ENCODE measurements around the gene SETD2. TPM values are rescaled to one million over a fixed set of nuclear protein-coding genes. Genes with fewer than 3 reads are reported as not detected.

The SETD2 gene
- total and polyA plus RNA-seq, 2 of the 8 experiments (the other 6 are each of a cell fraction or from before 2014, with no cell fraction given), result 15.7 to 46.3 TPM

- no peak overlapping the region for H3K18ac ChIP-seq (ENCODE audit: extremely low read depth, low read length)
- no peak overlapping the region for H2BK120ac ChIP-seq (replicated peaks; ENCODE audit: low read depth, low read length)
- H3K4me3 ChIP-seq (ENCODE audit: extremely low read depth in 1 of 4, insufficient read depth in 2 of 4, low read depth in 3 of 4, low read length in 4 of 4), result no peak overlapping the region
- H3K14ac ChIP-seq (ENCODE audit: insufficient read length), result no peak overlapping the region
- DNase-seq (ENCODE audit: low read depth in 1 of 2, low spot score in 2 of 2), result no peak
- H2BK12ac ChIP-seq (ENCODE audit: low read depth, low read length), result no peak overlapping the region
- no peak overlapping the region for H3K9ac ChIP-seq (replicated peaks in 1 of 4; ENCODE audit: extremely low read depth in 1 of 4, low read depth in 3 of 4, low read length in 3 of 4)
- FAIRE-seq, result no peak
- H3K23me2 ChIP-seq (ENCODE audit: low read depth, low read length), result no peaks in the 10 kb centered on the region
- no peak overlapping the region for H2BK20ac ChIP-seq (ENCODE audit: low read length)
- H4K91ac ChIP-seq (replicated peaks; ENCODE audit: insufficient read length, low read length), result no peak overlapping the region
- H3K27ac ChIP-seq (ENCODE audit: low read depth, low read length), result no peak overlapping the region
- 93% methylated on average over 13 of the region's 13 CpGs; no CpG with 5 or more reads in 1 of the 2 experiments for WGBS, 2 experiments (ENCODE audit: extremely low coverage in 1 of 2, insufficient coverage in 1 of 2, insufficient read length in 1 of 2, insufficient replicate concordance in 2 of 2, low coverage in 1 of 2, low lambda C conversion rate in 2 of 2, missing lambda C conversion rate in 1 of 2)
- no peaks in the 10 kb centered on the region for H3K79me1 ChIP-seq (ENCODE audit: low read depth, low read length)
- peaks cover 0 to 3% (median 1%) of the 10 kb centered on the region in 4 experiments; a peak in 3 of 7 replicates for H3K4me1 ChIP-seq (replicated peaks in 1 of 4; ENCODE audit: control insufficient read depth in 3 of 4, insufficient read depth in 4 of 4, low read length in 3 of 4)
- POLR2A ChIA-PET (ENCODE audit: partially characterized antibody), result interaction anchor here (1.3 to 1.6 kb wide), 4 partner anchors 10 to 18 kb away, joined by 3 to 6 read pairs (median 4); partner anchors contain the start of gene NBEAL2
- no peak overlapping the region for H2AK5ac ChIP-seq (ENCODE audit: low read depth, low read length)
- H3K27me3 ChIP-seq (replicated peaks in 1 of 4; ENCODE audit: control insufficient read depth in 3 of 4, extremely low read depth in 1 of 4, insufficient read depth in 3 of 4, low read length in 3 of 4), result no peaks in the 10 kb centered on the region
- no peak overlapping the region for H3K23ac ChIP-seq (ENCODE audit: insufficient read length)
- no peak overlapping the region for H3K56ac ChIP-seq (replicated peaks; ENCODE audit: insufficient read length, low read depth, low read length)
- no peak overlapping the region for H3K4ac ChIP-seq (replicated peaks; ENCODE audit: insufficient read length, low read depth, low read length)
- H3K36me3 ChIP-seq (ENCODE audit: control insufficient read depth in 2 of 4, insufficient read depth in 4 of 4, low read length in 3 of 4), result peaks cover 2 to 9% (median 5%) of the 10 kb centered on the region in 4 experiments; a peak in 4 of 8 replicates
- no peak overlapping the region for H2BK15ac ChIP-seq (ENCODE audit: low read length)
- no peak overlapping the region for H3K4me2 ChIP-seq (ENCODE audit: insufficient read depth in 1 of 2, low read depth in 2 of 2, low read length in 2 of 2)
- H4K5ac ChIP-seq (ENCODE audit: insufficient read length, low read depth, low read length), result no peak overlapping the region
- no peaks in the 10 kb centered on the region for H3K79me2 ChIP-seq (ENCODE audit: control insufficient read depth in 1 of 2, insufficient read depth in 2 of 2, low read length in 2 of 2)
- no peaks in the 10 kb centered on the region for H3K9me3 ChIP-seq (ENCODE audit: insufficient read depth in 2 of 2, low read depth in 1 of 2, low read length in 1 of 2)
- no peak overlapping the region for H2AFZ ChIP-seq (ENCODE audit: low read length)
- CTCF ChIA-PET (ENCODE audit: partially characterized antibody), result interaction anchor here (0.6 to 14.2 kb wide), 26 partner anchors 7 to 510 kb away, joined by 3 to 130 read pairs (median 5); partner anchors contain the start of genes CCDC12 and NBEAL2
- no peak overlapping the region for H4K8ac ChIP-seq (ENCODE audit: extremely low read depth, insufficient read depth, low read length)
- H2BK5ac ChIP-seq (ENCODE audit: low read depth, low read length), result no peak overlapping the region
- H4K20me1 ChIP-seq (replicated peaks in 1 of 2; ENCODE audit: control insufficient read depth in 1 of 2, insufficient read depth in 2 of 2, low read length in 2 of 2), result peaks cover 3 to 11% of the 10 kb centered on the region in 2 experiments
- TF ChIP-seq CBX5 (IDR thresholded peaks at IDR 0.05; ENCODE audit: low read depth, low read length) (no peak), SIRT6 (IDR thresholded peaks at IDR 0.05; ENCODE audit: low read length) (no peak), TAF1 (IDR thresholded peaks at IDR 0.05; ENCODE audit: low read depth, low read length) (no peak), BRCA1 (IDR thresholded peaks at IDR 0.05; ENCODE audit: low read depth, low read length) (no peak), SIN3A (conservative IDR thresholded peaks at IDR 0.05 in 1 of 2, IDR thresholded peaks at IDR 0.05 in 1 of 2; ENCODE audit: low read depth in 1 of 2, low read length in 2 of 2) (no peak), RFX5 (IDR thresholded peaks at IDR 0.05; ENCODE audit: borderline replicate concordance, low read depth, low read length) (no peak), GTF2F1 (IDR thresholded peaks at IDR 0.05; ENCODE audit: borderline replicate concordance, low read depth, low read length) (no peak), RBBP5 (IDR thresholded peaks at IDR 0.05; ENCODE audit: borderline replicate concordance, low read depth, low read length) (no peak), SAP30 (IDR thresholded peaks at IDR 0.05; ENCODE audit: insufficient read depth, insufficient replicate concordance, low read length) (no peak), SP1 (IDR thresholded peaks at IDR 0.05; ENCODE audit: low read depth, low read length) (no peak), E2F6 (IDR thresholded peaks at IDR 0.05) (no peak), TCF12 (IDR thresholded peaks at IDR 0.05; ENCODE audit: low read depth, low read length) (no peak), SIX5 (IDR thresholded peaks at IDR 0.05; ENCODE audit: low read depth, low read length) (no peak)
These were observed 166.3 kb downstream of the SETD2 start for GRCh38 chr3:46997453-46998091.

Data from H1 (cell line).